GM12878 (cell line): ENCODE data around the gene PPP2R5B. TPM values are rescaled to one million over a fixed set of nuclear protein-coding genes. Genes with fewer than 3 reads are reported as not detected.

ENCODE experiments used
- EP300 ChIP-seq, 2 experiments: fragments of 150-350 bp in 1 of 2; IDR thresholded peaks; 2 replicates each; pipeline ENCODE4 v1.6.1; 2011 to 2012; ENCODE audit warnings: low read depth in 2 of 2, low read length in 2 of 2, borderline replicate concordance in 1 of 2, improper control_type of control experiment in 1 of 2, inconsistent platforms in 1 of 2; ENCODE audit not compliant: control insufficient read depth in 1 of 2
- GATAD2B ChIP-seq: fragments of 450-650 bp; conservative IDR thresholded peaks from 2 replicates; pipeline ENCODE4 v1.6.1; 2017; ENCODE audit warnings: low read depth, mild to moderate bottlenecking, moderate library complexity
- HDAC2 ChIP-seq: fragments of 200-600 bp; sonication (generic); IDR thresholded peaks from 2 replicates; pipeline ENCODE4 v1.6.1; 2017
- HDGF ChIP-seq: fragments of 450-650 bp; IDR thresholded peaks from 2 replicates; pipeline ENCODE4 v1.6.1; 2016; ENCODE audit warnings: antibody characterized with exemption
- JUND ChIP-seq: IDR thresholded peaks from 2 replicates; pipeline ENCODE4 v1.6.1; 2012; ENCODE audit warnings: low read depth, mild to moderate bottlenecking, low read length, improper control_type of control experiment, moderate library complexity
- MEF2B ChIP-seq: fragments of 450-650 bp; IDR thresholded peaks from 2 replicates; pipeline ENCODE4 v1.6.1; 2018; ENCODE audit warnings: mild to moderate bottlenecking, moderate library complexity; ENCODE audit not compliant: partially characterized antibody, poor library complexity, severe bottlenecking
- NFYB ChIP-seq: IDR thresholded peaks from 2 replicates; pipeline ENCODE4 v1.6.1; 2011; ENCODE audit warnings: low read depth, mild to moderate bottlenecking, low read length, improper control_type of control experiment, moderate library complexity; ENCODE audit not compliant: insufficient read depth
- TBL1XR1 ChIP-seq: IDR thresholded peaks from 2 replicates; pipeline ENCODE4 v1.6.1; 2012; ENCODE audit warnings: low read depth, low read length, improper control_type of control experiment
- ZNF207 ChIP-seq: fragments of 450-650 bp; IDR thresholded peaks from 2 replicates; pipeline ENCODE4 v1.6.1; 2014; ENCODE audit warnings: antibody characterized with exemption, mild to moderate bottlenecking, borderline replicate concordance
- polyA plus RNA-seq, 11 experiments: library from polyadenylated mRNA; depleted of rRNA in 4 of 11; unstranded in 6 of 11; stranded (reverse) in 5 of 11; fragments of >200 nt; fragmentation: Nextera tagmentation in 4 of 11; fragmentation: Illumina TruSeq in 1 of 11; extraction: Ambion mirVana in 4 of 11; extraction: Trizol in 1 of 11; gene quantifications; 1 replicate in 1 of 11; 2 replicates in 10 of 11; pipeline versions ENCODE4 v1.2.1 to v1.2.3, GENCODE V29; 2011 to 2016; ENCODE audit warnings: inconsistent platforms in 2 of 11, missing spikeins in 2 of 11, low read depth in 1 of 11
- total RNA-seq, 4 experiments: library from RNA; depleted of rRNA in 3 of 4; stranded (reverse); fragments of >200 nt in 3 of 4; fragmentation: Illumina TruSeq in 1 of 4; extraction: Trizol in 1 of 4; gene quantifications; 2 replicates each; pipeline versions ENCODE4 v1.2.1 to v1.2.3, GENCODE V29; 2013 to 2021
- TF ChIP-seq, protein P1 (sequence below): fragments of 450-650 bp; IDR thresholded peaks from 2 replicates; pipeline ENCODE4 v1.6.1; 2016; ENCODE audit warnings: mild to moderate bottlenecking
- TF ChIP-seq, protein P2 (sequence below): fragments of 450-650 bp; IDR thresholded peaks from 2 replicates; pipeline ENCODE4 v1.6.1; 2018; ENCODE audit warnings: borderline replicate concordance, mild to moderate bottlenecking; ENCODE audit not compliant: partially characterized antibody
- TF ChIP-seq, protein P3 (sequence below): fragments of 450-650 bp; IDR thresholded peaks from 2 replicates; pipeline ENCODE4 v1.6.1; 2017; ENCODE audit warnings: mild to moderate bottlenecking, moderate library complexity
- TF ChIP-seq, protein P4 (sequence below): fragments of 450-650 bp; IDR thresholded peaks from 2 replicates; pipeline ENCODE4 v1.6.1; 2016; ENCODE audit warnings: mild to moderate bottlenecking
- TF ChIP-seq, protein P5 (sequence below): fragments of 450-650 bp; IDR thresholded peaks from 2 replicates; pipeline ENCODE4 v1.6.1; 2017; ENCODE audit warnings: low read depth, mild to moderate bottlenecking, moderate library complexity
- TF ChIP-seq, protein P6 (sequence below): fragments of 150-350 bp; IDR thresholded peaks from 2 replicates; pipeline ENCODE4 v1.6.1; 2014; ENCODE audit warnings: mild to moderate bottlenecking, low read depth, low read length

Gene PPP2R5B
- total and polyA plus RNA-seq, 10 of the 15 experiments (the other 5 are each of a cell fraction or from before 2014, with no cell fraction given), result 0.08 to 6.7 (median 2.0) TPM

DNA sequence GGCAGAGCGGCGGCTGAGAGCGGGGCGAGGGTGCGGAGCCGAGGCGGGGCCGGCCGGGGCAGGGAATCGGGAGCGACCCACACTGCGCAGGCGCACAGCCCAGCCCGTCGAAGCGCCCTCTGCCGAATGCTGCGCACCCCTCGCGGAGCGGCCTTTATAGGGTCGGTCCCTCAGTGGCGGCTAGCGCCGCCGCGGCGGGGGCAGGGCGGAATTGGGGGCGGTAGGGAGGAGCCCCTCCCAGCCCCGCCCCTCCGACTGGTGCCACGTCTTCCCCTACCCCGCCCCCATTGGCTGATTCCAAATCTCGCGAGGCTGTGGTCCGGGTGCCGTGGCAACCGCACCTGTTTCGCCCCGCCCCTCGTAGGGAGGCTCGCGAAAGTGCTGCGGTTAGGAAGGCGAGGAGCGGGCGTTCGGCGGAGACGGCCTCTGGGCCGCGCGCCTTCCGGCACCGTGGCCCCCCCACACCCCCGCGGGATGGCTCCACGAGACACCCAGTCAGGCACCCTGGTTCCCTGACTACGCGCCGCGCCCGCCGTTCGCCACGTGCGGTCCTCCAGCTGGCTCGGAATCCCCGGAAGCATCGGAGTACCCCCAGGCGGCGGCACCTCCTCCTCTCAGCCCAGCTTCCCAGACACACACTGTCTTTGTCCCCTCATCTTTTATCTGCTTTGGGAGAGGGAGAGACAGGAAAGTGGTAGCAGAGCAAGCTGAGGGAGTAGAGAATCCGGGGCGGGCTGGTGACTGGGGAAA, 45.8 kb upstream of the PPP2R5B start, which contains the start of gene EHD1 (continued):
- TF ChIP-seq EP300 (IDR thresholded peaks at IDR 0.05; ENCODE audit: borderline replicate concordance in 1 of 2, control insufficient read depth in 1 of 2, low read depth in 2 of 2, low read length in 2 of 2) (0 out of 4 replicates have a peak, but pooled peaks of 1 of the 2 experiments have one; percentile 35), NFYB (peak; percentile 65; the same call in 1 of the 2 replicates), JUND (no peak), GATAD2B (peak; percentile 63), TBL1XR1 (peak; percentile 85), HDGF (peak; percentile 86; the same call in 1 of the 2 replicates), MEF2B (peak; percentile 60), HDAC2 (no peak), ZNF207 (0 out of 2 replicates have a peak, but pooled peaks have one; percentile 18)
- TF ChIP-seq, protein P1, sequence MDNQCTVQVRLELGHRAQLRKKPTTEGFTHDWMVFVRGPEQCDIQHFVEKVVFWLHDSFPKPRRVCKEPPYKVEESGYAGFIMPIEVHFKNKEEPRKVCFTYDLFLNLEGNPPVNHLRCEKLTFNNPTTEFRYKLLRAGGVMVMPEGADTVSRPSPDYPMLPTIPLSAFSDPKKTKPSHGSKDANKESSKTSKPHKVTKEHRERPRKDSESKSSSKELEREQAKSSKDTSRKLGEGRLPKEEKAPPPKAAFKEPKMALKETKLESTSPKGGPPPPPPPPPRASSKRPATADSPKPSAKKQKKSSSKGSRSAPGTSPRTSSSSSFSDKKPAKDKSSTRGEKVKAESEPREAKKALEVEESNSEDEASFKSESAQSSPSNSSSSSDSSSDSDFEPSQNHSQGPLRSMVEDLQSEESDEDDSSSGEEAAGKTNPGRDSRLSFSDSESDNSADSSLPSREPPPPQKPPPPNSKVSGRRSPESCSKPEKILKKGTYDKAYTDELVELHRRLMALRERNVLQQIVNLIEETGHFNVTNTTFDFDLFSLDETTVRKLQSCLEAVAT, result peak; percentile 84
- TF ChIP-seq, protein P2, sequence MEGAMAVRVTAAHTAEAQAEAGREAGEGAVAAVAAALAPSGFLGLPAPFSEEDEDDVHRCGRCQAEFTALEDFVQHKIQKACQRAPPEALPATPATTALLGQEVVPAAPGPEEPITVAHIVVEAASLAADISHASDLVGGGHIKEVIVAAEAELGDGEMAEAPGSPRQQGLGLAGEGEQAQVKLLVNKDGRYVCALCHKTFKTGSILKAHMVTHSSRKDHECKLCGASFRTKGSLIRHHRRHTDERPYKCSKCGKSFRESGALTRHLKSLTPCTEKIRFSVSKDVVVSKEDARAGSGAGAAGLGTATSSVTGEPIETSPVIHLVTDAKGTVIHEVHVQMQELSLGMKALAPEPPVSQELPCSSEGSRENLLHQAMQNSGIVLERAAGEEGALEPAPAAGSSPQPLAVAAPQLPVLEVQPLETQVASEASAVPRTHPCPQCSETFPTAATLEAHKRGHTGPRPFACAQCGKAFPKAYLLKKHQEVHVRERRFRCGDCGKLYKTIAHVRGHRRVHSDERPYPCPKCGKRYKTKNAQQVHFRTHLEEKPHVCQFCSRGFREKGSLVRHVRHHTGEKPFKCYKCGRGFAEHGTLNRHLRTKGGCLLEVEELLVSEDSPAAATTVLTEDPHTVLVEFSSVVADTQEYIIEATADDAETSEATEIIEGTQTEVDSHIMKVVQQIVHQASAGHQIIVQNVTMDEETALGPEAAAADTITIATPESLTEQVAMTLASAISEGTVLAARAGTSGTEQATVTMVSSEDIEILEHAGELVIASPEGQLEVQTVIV, result no peak
- TF ChIP-seq, protein P3, sequence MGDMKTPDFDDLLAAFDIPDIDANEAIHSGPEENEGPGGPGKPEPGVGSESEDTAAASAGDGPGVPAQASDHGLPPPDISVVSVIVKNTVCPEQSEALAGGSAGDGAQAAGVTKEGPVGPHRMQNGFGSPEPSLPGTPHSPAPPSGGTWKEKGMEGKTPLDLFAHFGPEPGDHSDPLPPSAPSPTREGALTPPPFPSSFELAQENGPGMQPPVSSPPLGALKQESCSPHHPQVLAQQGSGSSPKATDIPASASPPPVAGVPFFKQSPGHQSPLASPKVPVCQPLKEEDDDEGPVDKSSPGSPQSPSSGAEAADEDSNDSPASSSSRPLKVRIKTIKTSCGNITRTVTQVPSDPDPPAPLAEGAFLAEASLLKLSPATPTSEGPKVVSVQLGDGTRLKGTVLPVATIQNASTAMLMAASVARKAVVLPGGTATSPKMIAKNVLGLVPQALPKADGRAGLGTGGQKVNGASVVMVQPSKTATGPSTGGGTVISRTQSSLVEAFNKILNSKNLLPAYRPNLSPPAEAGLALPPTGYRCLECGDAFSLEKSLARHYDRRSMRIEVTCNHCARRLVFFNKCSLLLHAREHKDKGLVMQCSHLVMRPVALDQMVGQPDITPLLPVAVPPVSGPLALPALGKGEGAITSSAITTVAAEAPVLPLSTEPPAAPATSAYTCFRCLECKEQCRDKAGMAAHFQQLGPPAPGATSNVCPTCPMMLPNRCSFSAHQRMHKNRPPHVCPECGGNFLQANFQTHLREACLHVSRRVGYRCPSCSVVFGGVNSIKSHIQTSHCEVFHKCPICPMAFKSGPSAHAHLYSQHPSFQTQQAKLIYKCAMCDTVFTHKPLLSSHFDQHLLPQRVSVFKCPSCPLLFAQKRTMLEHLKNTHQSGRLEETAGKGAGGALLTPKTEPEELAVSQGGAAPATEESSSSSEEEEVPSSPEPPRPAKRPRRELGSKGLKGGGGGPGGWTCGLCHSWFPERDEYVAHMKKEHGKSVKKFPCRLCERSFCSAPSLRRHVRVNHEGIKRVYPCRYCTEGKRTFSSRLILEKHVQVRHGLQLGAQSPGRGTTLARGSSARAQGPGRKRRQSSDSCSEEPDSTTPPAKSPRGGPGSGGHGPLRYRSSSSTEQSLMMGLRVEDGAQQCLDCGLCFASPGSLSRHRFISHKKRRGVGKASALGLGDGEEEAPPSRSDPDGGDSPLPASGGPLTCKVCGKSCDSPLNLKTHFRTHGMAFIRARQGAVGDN, result peak; percentile 58
- TF ChIP-seq, protein P4, sequence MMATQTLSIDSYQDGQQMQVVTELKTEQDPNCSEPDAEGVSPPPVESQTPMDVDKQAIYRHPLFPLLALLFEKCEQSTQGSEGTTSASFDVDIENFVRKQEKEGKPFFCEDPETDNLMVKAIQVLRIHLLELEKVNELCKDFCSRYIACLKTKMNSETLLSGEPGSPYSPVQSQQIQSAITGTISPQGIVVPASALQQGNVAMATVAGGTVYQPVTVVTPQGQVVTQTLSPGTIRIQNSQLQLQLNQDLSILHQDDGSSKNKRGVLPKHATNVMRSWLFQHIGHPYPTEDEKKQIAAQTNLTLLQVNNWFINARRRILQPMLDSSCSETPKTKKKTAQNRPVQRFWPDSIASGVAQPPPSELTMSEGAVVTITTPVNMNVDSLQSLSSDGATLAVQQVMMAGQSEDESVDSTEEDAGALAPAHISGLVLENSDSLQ, result peak; percentile 48
- TF ChIP-seq, protein P5, sequence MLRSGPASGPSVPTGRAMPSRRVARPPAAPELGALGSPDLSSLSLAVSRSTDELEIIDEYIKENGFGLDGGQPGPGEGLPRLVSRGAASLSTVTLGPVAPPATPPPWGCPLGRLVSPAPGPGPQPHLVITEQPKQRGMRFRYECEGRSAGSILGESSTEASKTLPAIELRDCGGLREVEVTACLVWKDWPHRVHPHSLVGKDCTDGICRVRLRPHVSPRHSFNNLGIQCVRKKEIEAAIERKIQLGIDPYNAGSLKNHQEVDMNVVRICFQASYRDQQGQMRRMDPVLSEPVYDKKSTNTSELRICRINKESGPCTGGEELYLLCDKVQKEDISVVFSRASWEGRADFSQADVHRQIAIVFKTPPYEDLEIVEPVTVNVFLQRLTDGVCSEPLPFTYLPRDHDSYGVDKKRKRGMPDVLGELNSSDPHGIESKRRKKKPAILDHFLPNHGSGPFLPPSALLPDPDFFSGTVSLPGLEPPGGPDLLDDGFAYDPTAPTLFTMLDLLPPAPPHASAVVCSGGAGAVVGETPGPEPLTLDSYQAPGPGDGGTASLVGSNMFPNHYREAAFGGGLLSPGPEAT, result no peak; the same call in 1 of the 2 replicates
- TF ChIP-seq, protein P6, sequence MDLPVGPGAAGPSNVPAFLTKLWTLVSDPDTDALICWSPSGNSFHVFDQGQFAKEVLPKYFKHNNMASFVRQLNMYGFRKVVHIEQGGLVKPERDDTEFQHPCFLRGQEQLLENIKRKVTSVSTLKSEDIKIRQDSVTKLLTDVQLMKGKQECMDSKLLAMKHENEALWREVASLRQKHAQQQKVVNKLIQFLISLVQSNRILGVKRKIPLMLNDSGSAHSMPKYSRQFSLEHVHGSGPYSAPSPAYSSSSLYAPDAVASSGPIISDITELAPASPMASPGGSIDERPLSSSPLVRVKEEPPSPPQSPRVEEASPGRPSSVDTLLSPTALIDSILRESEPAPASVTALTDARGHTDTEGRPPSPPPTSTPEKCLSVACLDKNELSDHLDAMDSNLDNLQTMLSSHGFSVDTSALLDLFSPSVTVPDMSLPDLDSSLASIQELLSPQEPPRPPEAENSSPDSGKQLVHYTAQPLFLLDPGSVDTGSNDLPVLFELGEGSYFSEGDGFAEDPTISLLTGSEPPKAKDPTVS, result no peak
